Breast epithelium (tissue), 4 donors: ENCODE results near the gene DLG1. TPM values are rescaled to one million over a fixed set of nuclear protein-coding genes. Genes with fewer than 3 reads are reported as not detected.
A peak's percentile ranks its signal among the peaks of the same experiment; 100 is the strongest.

Experiments
- DNase-seq, 2 donors: peaks; one replicate each; pipeline ENCODE4 v3.0.0-alpha.2; 2019; ENCODE audit warnings: low spot score in 2 of 2
- H3K27ac ChIP-seq, 2 donors: fragments of 200-600 bp; sonication (generic) in 1 of 2; one replicate each; pipeline ENCODE4 v1.5.1; 2016 to 2019; ENCODE audit warnings: mild to moderate bottlenecking in 1 of 2
- H3K27me3 ChIP-seq, 2 donors: fragments of 200-600 bp; sonication (generic) in 1 of 2; one replicate each; pipeline versions ENCODE4 v1.5.1 to v1.6.0; 2017 to 2019; ENCODE audit warnings: control low read depth in 1 of 2, mild to moderate bottlenecking in 1 of 2
- H3K36me3 ChIP-seq: fragments of 200-600 bp; one replicate; pipeline ENCODE4 v1.5.1; 2019
- H3K4me1 ChIP-seq, 2 donors: fragments of 200-600 bp; sonication (generic); one replicate each; pipeline ENCODE4 v1.5.1; 2016 to 2019; ENCODE audit warnings: control low read depth in 1 of 2
- H3K4me3 ChIP-seq, 3 donors: fragments of 200-600 bp; sonication (generic); 1 replicate in 2 of 3; 2 replicates in 1 of 3; pipeline ENCODE4 v1.5.1; 2016 to 2019; ENCODE audit warnings: mild to moderate bottlenecking in 3 of 3, moderate library complexity in 2 of 3
- H3K9me3 ChIP-seq, 2 donors: fragments of 200-600 bp; sonication (generic) in 1 of 2; one replicate each; pipeline ENCODE4 v1.5.1; 2016 to 2019; ENCODE audit warnings: control low read depth in 1 of 2
- POLR2A ChIP-seq: fragments of 450-650 bp; IDR thresholded peaks from one replicate; pipeline ENCODE4 v1.6.1; 2016; ENCODE audit warnings: antibody characterized with exemption, mild to moderate bottlenecking, moderate library complexity
- POLR2AphosphoS5 ChIP-seq, 3 donors: sonication (generic); formaldehyde crosslinking; IDR thresholded peaks; one replicate each; pipeline ENCODE4 v1.6.1; 2017; ENCODE audit warnings: antibody characterized with exemption in 3 of 3
- intact Hi-C: fragments of 100-400 bp; cut with DNase I; formaldehyde crosslinking; loops from one replicate; pipeline ENCODE4 v1.15.1; 2023; ENCODE audit warnings: low total_unique reads
- total RNA-seq, 3 donors: library from RNA; depleted of rRNA; stranded (reverse); fragments of >200 nt; gene quantifications; one replicate each; pipeline ENCODE4 v1.1.0, GENCODE V29; 2016
- TF ChIP-seq, protein P1 (sequence below), 3 donors: fragments of 450-650 bp; IDR thresholded peaks; one replicate each; pipeline ENCODE4 v1.5.1; 2016 to 2017; ENCODE audit warnings: antibody characterized with exemption in 3 of 3, mild to moderate bottlenecking in 3 of 3, moderate library complexity in 3 of 3

DLG1 gene
- total RNA-seq: 100 to 1,000 TPM in 1 of 3 donors, 10 to 100 TPM in 2; 76.0 to 100 (median 76.7) TPM

DNA sequence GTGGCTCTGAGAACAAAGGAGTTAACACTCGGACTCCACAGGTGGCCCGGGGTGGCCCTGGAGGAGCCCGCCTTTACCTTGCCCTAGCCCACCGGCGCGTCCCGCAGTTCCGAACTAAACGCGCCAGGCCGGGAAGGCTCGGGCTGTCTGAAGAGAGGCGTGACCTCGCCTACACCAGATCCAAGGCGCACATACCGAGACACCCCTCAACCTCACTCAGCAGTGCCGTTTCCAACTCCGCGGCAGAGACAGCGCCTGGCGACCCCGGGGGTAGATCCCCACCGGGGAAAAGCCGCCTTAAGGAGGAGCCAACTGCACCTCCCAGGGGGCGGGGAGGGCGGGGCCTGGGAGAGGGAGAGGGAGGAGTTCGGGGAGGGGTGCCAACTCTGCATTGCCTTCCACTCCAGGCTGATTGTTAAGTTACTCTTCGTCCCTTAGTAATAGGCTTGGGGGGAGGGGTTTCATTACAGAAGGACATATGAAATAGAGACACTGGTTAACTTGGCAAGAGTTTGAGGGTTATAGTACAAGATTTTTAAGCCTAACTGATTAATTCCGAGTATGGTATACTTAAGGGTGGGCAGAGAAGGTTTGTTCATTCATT is at the start of gene DLG1:
Gene DLG1, minus strand, starts transcription at position 272 of the 604 bp plus-strand sequence. CDS start 1,408 bp downstream, outside the sequence.
- H3K4me3 ChIP-seq: peak within 1 kb of the TSS; percentile 82 to 97 (median 88)
- peak; percentile 90 for DNase-seq
- peak within 1 kb of the TSS; percentile 96 to 98 for H3K27ac ChIP-seq
- peaks cover 0 to 12% of the 10 kb centered on the region in 2 donors for H3K4me1 ChIP-seq
- intact Hi-C loops: no loop called here
- TF ChIP-seq POLR2A (peak; percentile 27), POLR2AphosphoS5 (IDR thresholded peaks at IDR 0.05) (peak in 2 of 3 donors; percentile 37 to 70)
- TF ChIP-seq, protein P1, sequence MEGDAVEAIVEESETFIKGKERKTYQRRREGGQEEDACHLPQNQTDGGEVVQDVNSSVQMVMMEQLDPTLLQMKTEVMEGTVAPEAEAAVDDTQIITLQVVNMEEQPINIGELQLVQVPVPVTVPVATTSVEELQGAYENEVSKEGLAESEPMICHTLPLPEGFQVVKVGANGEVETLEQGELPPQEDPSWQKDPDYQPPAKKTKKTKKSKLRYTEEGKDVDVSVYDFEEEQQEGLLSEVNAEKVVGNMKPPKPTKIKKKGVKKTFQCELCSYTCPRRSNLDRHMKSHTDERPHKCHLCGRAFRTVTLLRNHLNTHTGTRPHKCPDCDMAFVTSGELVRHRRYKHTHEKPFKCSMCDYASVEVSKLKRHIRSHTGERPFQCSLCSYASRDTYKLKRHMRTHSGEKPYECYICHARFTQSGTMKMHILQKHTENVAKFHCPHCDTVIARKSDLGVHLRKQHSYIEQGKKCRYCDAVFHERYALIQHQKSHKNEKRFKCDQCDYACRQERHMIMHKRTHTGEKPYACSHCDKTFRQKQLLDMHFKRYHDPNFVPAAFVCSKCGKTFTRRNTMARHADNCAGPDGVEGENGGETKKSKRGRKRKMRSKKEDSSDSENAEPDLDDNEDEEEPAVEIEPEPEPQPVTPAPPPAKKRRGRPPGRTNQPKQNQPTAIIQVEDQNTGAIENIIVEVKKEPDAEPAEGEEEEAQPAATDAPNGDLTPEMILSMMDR (IDR thresholded peaks at IDR 0.05): no peak
- H3K27me3 ChIP-seq: no peaks in the 10 kb centered on the region
- H3K9me3 ChIP-seq: no peaks in the 10 kb centered on the region
- no peaks in the 10 kb centered on the region for H3K36me3 ChIP-seq

DNA sequence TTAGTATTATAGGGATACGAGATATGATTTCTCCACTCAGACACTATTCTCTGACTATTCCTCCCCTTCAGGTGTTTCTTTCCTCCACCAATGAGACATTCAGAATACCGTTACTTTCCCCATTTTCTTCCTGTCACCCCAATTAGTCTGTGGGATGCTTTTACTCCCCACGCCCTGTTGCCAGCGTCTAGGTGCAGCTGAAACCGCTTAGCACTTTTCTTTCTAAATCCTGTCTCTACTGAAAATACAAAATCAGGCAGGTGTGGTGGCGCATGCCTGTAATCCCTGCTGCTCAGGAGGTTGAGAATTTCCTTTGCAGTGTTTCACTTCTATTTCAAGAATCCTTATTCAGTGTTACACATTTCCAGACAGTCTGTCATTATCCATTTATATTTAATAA is 49.6 kb upstream of the DLG1 start:
- no peak overlapping the region for H3K4me3 ChIP-seq
- H3K27ac ChIP-seq: no peak overlapping the region
- no peak for DNase-seq
- H3K4me1 ChIP-seq: no peaks in the 10 kb centered on the region
- no peaks in the 10 kb centered on the region for H3K9me3 ChIP-seq
- intact Hi-C loops: no loop called here
- TF ChIP-seq POLR2AphosphoS5 (IDR thresholded peaks at IDR 0.05) (no peak), POLR2A (no peak)
- TF ChIP-seq, protein P1 (IDR thresholded peaks at IDR 0.05): no peak
- H3K27me3 ChIP-seq: no peaks in the 10 kb centered on the region
- no peaks in the 10 kb centered on the region for H3K36me3 ChIP-seq

DNA sequence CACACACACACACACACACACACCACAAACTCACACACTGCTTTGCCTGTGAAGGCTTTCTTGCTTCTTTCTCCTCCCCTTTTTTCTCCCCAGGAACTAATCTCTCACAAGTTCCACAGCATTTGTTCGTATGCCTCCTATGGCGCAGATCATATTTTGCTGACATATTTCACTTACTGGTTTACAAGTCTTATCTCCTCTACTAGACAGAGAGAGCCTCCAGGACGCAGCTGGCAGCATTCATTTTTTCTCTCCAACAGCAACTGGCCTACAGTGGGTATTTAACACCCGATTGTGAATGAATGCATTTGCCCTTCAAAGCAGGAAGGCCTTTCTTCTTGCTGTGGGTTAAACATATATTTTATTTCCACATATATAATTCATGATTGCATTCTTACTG is 47.0 kb upstream of the DLG1 start:
- intact Hi-C loops: no loop called here

DNA sequence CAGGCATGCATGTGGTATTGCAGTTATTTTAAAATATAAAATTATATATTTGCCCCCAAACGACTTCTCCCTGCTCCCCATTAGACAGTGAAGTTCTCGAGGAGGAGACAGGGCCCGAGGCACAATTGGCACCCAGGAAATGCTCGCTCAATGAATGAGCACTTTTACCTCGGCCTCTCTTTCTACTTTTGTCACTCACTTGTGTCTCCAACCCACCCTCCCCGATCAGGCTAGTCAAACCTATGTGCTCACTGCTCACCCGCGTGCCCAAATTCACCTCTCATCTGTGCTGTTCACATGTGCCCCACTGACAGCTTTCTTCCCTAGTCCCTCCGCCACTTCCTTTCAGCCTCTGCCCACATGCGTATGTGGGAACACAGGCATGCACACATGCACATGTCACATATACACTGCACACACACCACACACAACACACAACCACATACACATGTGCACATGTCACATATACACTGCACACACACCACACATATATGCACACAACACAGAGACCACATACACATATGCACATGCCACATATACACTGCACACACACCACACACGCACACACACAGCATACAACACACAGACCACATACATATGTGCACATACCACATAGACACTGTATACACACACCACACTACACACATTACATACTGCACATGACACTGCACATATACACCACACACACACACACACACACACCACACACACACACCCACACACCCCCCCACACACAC is 46.3 kb upstream of the DLG1 start:
- H3K27me3 ChIP-seq: no peaks in the 10 kb centered on the region
- DNase-seq: no peak
- H3K4me3 ChIP-seq: no peak overlapping the region
- H3K27ac ChIP-seq: no peak overlapping the region
- H3K36me3 ChIP-seq: no peaks in the 10 kb centered on the region
- TF ChIP-seq POLR2AphosphoS5 (IDR thresholded peaks at IDR 0.05) (no peak), POLR2A (no peak)
- TF ChIP-seq, protein P1 (IDR thresholded peaks at IDR 0.05): no peak
- no peaks in the 10 kb centered on the region for H3K9me3 ChIP-seq
- intact Hi-C loops: loop anchor here (5.0 kb wide), 1 partner anchor 1252 kb away; no protein-coding TSS in a partner anchor
- H3K4me1 ChIP-seq: no peaks in the 10 kb centered on the region

More for the DNA sequence above, 47.0 kb upstream of the DLG1 start:
- H3K4me3 ChIP-seq: no peak overlapping the region
- no peaks in the 10 kb centered on the region for H3K9me3 ChIP-seq
- no peaks in the 10 kb centered on the region for H3K36me3 ChIP-seq
- no peak for TF ChIP-seq POLR2A
- no peaks in the 10 kb centered on the region for H3K27me3 ChIP-seq
- DNase-seq: no peak
- no peaks in the 10 kb centered on the region for H3K4me1 ChIP-seq
- no peak overlapping the region for H3K27ac ChIP-seq

DNA sequence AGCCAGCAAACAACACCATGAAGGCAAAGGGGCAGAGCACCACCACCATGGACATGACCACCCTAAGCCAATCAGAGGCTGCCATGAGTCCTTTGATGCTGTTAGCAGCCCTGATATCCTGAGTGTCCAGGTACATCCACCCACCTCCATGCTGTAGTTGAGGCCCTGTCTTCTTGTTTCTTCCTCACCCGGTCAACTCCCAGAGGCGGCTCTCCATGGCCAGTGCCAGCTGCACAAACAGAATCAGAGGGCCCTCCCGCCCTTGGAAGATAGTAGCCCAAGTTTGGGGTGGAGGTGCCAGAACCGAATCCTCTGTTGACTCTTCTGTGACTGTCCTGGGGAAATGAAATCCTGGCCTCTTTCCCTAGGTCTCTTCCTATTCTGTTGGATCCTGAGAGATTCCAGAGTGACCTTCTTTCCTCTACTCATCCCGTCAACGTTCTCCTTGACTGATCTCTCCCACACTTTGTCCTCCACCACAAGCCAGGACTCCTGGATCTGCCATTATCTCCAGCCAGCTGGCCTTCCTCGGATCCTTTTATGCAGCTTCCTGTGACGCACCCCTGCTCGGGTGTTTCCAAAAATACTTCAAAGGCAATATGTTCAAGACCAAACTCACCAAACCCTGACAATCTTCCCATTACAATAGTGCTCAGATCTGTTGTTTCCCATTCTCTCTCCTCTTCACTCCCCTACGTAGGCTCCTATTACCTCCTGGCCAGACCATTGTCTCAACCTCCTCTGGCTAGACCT is 45.4 kb upstream of the DLG1 start:
- no peaks in the 10 kb centered on the region for H3K27me3 ChIP-seq
- no peaks in the 10 kb centered on the region for H3K36me3 ChIP-seq
- intact Hi-C loops: loop anchor here (5.0 kb wide), 1 partner anchor 1252 kb away; no protein-coding TSS in a partner anchor
- no peaks in the 10 kb centered on the region for H3K9me3 ChIP-seq
- H3K4me1 ChIP-seq: no peaks in the 10 kb centered on the region
- no peak overlapping the region for H3K27ac ChIP-seq
- no peak overlapping the region for H3K4me3 ChIP-seq
- no peak for DNase-seq
- TF ChIP-seq POLR2AphosphoS5 (IDR thresholded peaks at IDR 0.05) (no peak), POLR2A (no peak)
- TF ChIP-seq, protein P1 (IDR thresholded peaks at IDR 0.05): no peak
